ENCODE data around the gene TBC1D1. TPM values are rescaled to one million over a fixed set of nuclear protein-coding genes. Genes with fewer than 3 reads are reported as not detected.

Gene TBC1D1
- total and polyA plus RNA-seq, 12 donors: 85.4 to 153 (median 106) TPM

DNA sequence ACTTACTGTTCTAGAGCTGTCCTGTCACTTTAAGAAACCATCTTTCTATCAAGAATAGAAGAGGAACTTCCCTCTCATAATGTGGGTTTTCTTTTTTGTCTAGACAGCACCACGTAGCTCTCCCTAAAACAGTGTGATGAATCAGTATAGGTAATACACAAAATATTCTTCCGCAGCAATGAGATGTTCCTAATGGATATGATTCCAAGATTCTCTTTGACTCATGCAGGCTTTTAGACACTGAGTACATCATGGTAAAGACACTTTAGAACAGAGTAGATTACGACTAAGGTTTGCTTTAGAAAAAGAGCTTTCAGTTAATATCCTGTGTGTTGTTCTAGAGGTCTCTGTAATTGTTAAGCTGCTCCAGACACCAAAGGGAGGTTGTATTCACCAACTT is 139.1 kb downstream of the TBC1D1 start:
- DNase-seq (no peak), ATAC-seq (no peak)
- Histone ChIP-seq H3K4me3 (no peak overlapping the region), H3K27me3 (no peaks in the 10 kb centered on the region), H3K9me3 (no peaks in the 10 kb centered on the region), H3K36me3 (peaks cover 0 to 97% (median 15%) of the 10 kb centered on the region in 9 donors), H3K4me1 (peaks cover 0 to 8% (median 0%) of the 10 kb centered on the region in 9 donors), H3K27ac (peak overlapping the region in 1 of 10 donors; percentile 6)
- TF ChIP-seq, protein P1, sequence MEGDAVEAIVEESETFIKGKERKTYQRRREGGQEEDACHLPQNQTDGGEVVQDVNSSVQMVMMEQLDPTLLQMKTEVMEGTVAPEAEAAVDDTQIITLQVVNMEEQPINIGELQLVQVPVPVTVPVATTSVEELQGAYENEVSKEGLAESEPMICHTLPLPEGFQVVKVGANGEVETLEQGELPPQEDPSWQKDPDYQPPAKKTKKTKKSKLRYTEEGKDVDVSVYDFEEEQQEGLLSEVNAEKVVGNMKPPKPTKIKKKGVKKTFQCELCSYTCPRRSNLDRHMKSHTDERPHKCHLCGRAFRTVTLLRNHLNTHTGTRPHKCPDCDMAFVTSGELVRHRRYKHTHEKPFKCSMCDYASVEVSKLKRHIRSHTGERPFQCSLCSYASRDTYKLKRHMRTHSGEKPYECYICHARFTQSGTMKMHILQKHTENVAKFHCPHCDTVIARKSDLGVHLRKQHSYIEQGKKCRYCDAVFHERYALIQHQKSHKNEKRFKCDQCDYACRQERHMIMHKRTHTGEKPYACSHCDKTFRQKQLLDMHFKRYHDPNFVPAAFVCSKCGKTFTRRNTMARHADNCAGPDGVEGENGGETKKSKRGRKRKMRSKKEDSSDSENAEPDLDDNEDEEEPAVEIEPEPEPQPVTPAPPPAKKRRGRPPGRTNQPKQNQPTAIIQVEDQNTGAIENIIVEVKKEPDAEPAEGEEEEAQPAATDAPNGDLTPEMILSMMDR (IDR thresholded peaks at IDR 0.05): no peak
- 58 to 69% methylated on average over 3 of the region's 3 CpGs for WGBS, 2 donors
- intact Hi-C loops (cut with DNase I): loop anchor here in 9 of 10 donors (5.0 to 10.0 kb wide), 10 partner anchors 45 to 428 kb away; partner anchors contain the start of genes TBC1D1 (in 5 of the 9) and RELL1 (in 1 of the 9)

DNA sequence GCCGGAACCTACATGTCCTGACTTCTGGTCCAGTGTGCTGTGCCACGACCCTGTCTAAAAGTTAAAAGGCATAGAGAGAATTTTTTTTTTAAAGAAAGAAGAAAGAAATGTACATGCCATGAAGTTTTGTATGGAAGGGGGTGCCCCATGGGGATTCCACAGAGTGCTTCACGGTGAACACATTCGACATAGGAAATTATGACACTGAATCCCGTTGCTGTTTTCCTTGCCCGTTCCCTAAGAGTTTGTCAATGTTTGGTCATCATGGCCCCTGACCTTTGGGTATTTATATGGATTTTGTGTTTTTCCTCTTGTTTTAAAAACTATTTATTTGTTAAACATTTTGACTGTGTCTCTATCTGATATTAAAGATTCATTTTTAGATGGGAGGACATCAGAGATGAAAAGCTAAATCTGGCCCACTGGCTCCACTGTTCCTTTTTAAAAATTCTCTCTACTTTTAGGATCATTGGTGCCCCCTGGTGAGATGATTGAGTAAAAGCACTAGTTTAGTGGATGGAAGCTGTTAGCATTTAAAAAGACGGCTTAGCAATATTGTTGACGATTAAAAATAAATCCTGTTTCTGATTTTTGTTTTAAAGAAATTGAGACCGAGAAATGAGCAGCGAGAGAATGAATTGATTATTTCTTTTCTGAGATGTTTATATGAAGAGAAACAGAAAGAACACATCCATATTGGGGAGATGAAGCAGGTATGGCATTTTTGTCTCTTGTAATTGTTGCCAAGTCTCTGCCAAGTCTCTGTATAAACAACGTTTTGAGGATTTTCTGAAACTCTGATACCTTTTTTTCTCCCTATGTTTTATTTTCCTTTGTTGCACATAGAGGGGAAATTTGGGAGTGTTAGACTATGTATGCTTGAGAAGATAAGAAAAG is 144.3 kb downstream of the TBC1D1 start:
- intact Hi-C loops (cut with DNase I): loop anchor here (1.0 to 10.0 kb wide), 19 partner anchors 50 to 433 kb away; partner anchors contain the start of genes TBC1D1 (in 7 of the 10) and RELL1 (in 1 of the 10)
- peak in 5 of 8 donors; percentile 47 to 86 (median 70) for ATAC-seq
- 59 to 64% methylated on average over 11 of the region's 11 CpGs for WGBS, 2 donors

DNA sequence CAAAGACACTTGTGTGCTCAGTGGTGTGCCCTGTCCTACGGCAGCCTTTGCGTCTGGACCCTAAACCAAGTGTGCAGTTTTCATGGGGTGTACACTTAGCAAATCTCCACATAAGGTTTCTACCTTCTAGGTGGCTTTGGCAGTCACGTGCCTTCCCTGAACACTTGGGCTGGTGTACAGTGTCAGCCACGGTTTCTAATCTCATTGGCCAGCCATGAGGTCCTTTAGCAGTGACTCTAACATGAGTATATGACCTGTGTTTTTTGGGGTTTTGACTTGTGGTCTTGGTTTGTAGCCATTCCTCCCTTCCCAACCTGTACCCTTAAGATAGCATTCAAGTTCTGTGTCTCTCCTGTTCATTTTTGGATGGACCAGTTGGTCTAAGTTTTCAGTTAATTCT is 145.7 kb downstream of the TBC1D1 start:
- WGBS, 2 donors: 84 to 86% methylated on average over 4 of the region's 4 CpGs
- ATAC-seq: peak in 3 of 8 donors; percentile 27 to 50 (median 33)

More for the DNA sequence above, 144.3 kb downstream of the TBC1D1 start:
- peak in 1 of 2 donors; percentile 77 for DNase-seq
- Histone ChIP-seq H3K36me3 (peaks cover 0 to 93% (median 0%) of the 10 kb centered on the region in 9 donors), H3K27me3 (no peaks in the 10 kb centered on the region), H3K9me3 (no peaks in the 10 kb centered on the region), H3K27ac (peak overlapping the region in 1 of 10 donors; percentile 26), H3K4me3 (no peak overlapping the region), H3K4me1 (peaks cover 0 to 8% (median 0%) of the 10 kb centered on the region in 9 donors)
- TF ChIP-seq, protein P1 (IDR thresholded peaks at IDR 0.05): peak; percentile 55 to 81 (median 72)

DNA sequence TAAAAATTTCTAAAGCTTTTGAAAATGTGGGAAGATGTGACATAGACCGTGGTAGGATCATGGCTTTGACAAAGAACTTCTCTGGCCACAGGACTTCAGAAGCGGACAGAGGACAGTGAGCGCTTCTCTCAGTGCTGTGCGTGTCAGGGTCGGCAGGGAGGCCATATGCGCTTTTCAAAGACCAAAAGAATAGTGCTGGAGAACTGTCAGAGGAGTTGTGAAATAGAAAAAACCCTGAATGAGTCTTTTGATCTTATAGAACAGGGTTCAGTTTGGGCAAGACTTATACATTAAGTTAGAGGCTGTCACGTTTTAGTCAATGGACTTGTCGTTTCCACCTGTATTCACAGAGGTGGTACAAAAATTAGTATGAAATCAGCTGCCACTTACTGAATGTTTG is 146.7 kb downstream of the TBC1D1 start:
- ATAC-seq: no peak
- peaks cover 0 to 90% (median 7%) of the 10 kb centered on the region in 9 donors for H3K36me3 ChIP-seq

More for the DNA sequence above, 145.7 kb downstream of the TBC1D1 start:
- intact Hi-C loops (cut with DNase I): loop anchor here (5.0 to 10.0 kb wide), 10 partner anchors 52 to 434 kb away; partner anchors contain the start of genes TBC1D1 (in 7 of the 10) and RELL1 (in 1 of the 10)
- no peaks in the 10 kb centered on the region for H3K9me3 ChIP-seq
- no peak for DNase-seq
- H3K4me1 ChIP-seq: peaks cover 0 to 8% (median 0%) of the 10 kb centered on the region in 9 donors
- no peaks in the 10 kb centered on the region for H3K27me3 ChIP-seq
- TF ChIP-seq, protein P1 (IDR thresholded peaks at IDR 0.05): no peak
- peaks cover 0 to 95% (median 3%) of the 10 kb centered on the region in 9 donors for H3K36me3 ChIP-seq
- no peak overlapping the region for H3K4me3 ChIP-seq
- no peak overlapping the region for H3K27ac ChIP-seq

More for the DNA sequence above, 146.7 kb downstream of the TBC1D1 start:
- DNase-seq: no peak
- Histone ChIP-seq H3K27ac (no peak overlapping the region), H3K9me3 (no peaks in the 10 kb centered on the region), H3K4me3 (no peak overlapping the region), H3K27me3 (no peaks in the 10 kb centered on the region), H3K4me1 (peaks cover 0 to 8% (median 0%) of the 10 kb centered on the region in 9 donors)
- WGBS, 2 donors: 91 to 93% methylated on average over 8 of the region's 8 CpGs
- intact Hi-C loops (cut with DNase I): loop anchor here (5.0 to 10.0 kb wide), 10 partner anchors 53 to 435 kb away; partner anchors contain the start of genes TBC1D1 (in 7 of the 10) and RELL1 (in 1 of the 10)
- TF ChIP-seq, protein P1 (IDR thresholded peaks at IDR 0.05): no peak
